HCT116 (cell line): ENCODE measurements around the gene CCL27. TPM values are rescaled to one million over a fixed set of nuclear protein-coding genes. Genes with fewer than 3 reads are reported as not detected.

Experiments
- ATAC-seq: fragments of 200-7000 bp; cut with Tn5 transposase; 2 replicates; pipeline ENCODE4 v1.9.1; 2020; ENCODE audit warnings: mild to moderate bottlenecking, moderate library complexity
- BruUV-seq: library from RNA; stranded (reverse); fragments of 400-500 nt; replicated peaks from 2 replicates; lab custom pipeline; 2021; lab: Mats Ljungman, UMichigan
- CTCF ChIA-PET: fragments of 300-600 bp; sonication (Branson Sonifier 250); formaldehyde crosslinking; loops from one replicate; lab custom pipeline; 2021; ENCODE audit warnings: antibody characterized with exemption; lab: Charles Lee
- POLR2A ChIA-PET: fragments of 300-600, 350-600 bp; sonication (Branson Sonifier 250); formaldehyde crosslinking; loops from one replicate; lab custom pipeline; 2021; ENCODE audit warnings: antibody characterized with exemption; lab: Charles Lee
- RAD21 ChIA-PET, 2 experiments: fragments of 300-600 bp; sonication (Branson Sonifier 250); formaldehyde crosslinking; loops; one replicate each; lab custom pipeline; 2023; ENCODE audit warnings: low total read pairs in 2 of 2; ENCODE audit not compliant: uncharacterized antibody in 2 of 2, unreplicated experiment in 2 of 2, low non-redundant PET in 1 of 2; lab: Charles Lee
- DNase-seq: peaks from one replicate; pipeline ENCODE4 v3.0.0-alpha.2; 2010; ENCODE audit warnings: low read depth, low spot score
- H2AFZ ChIP-seq: fragments of 200-600 bp; shearing (Covaris generic), sonication (generic); 2 replicates; pipeline ENCODE4 v1.6.1; 2017; ENCODE audit warnings: low read depth, mixed run types, mixed read lengths, antibody characterized with exemption, low read length; ENCODE audit not compliant: poor library complexity, severe bottlenecking
- H3K27ac ChIP-seq: 2 replicates; pipeline ENCODE4 v1.5.1; 2012; ENCODE audit warnings: low read depth, low read length
- H3K27me3 ChIP-seq: fragments of 200-600 bp; sonication (generic); 2 replicates; pipeline ENCODE4 v1.6.1; 2016; ENCODE audit warnings: mixed run types, low read length, mixed read lengths; ENCODE audit not compliant: insufficient read depth
- H3K36me3 ChIP-seq, 2 experiments: fragments of 200-500 bp in 1 of 2; fragments of 200-600 bp in 1 of 2; sonication (Bioruptor generic) in 1 of 2; sonication (generic) in 1 of 2; 2 replicates each; pipeline versions ENCODE4 v1.5.1 to v1.6.1; 2014 to 2016; ENCODE audit warnings: low read length in 2 of 2, inconsistent platforms in 1 of 2, mixed read lengths in 1 of 2, mixed run types in 1 of 2; ENCODE audit not compliant: insufficient read depth in 2 of 2, control insufficient read depth in 1 of 2
- H3K4me1 ChIP-seq, 2 experiments: fragments of 200-600 bp in 1 of 2; sonication (generic) in 1 of 2; 2 replicates each; pipeline versions ENCODE4 v1.5.1 to v1.6.1; 2012 to 2017; ENCODE audit warnings: low read length in 2 of 2, inconsistent platforms in 1 of 2, mild to moderate bottlenecking in 1 of 2, mixed read lengths in 1 of 2, mixed run types in 1 of 2, moderate library complexity in 1 of 2; ENCODE audit not compliant: insufficient read depth in 2 of 2, control insufficient read depth in 1 of 2
- H3K4me2 ChIP-seq: fragments of 200-600 bp; sonication (generic); 2 replicates; pipeline ENCODE4 v1.6.1; 2017; ENCODE audit warnings: mixed run types, low read length, mixed read lengths
- H3K4me3 ChIP-seq, 2 experiments: fragments of 200-600 bp in 1 of 2; sonication (generic) in 1 of 2; replicated peaks in 1 of 2; 2 replicates each; pipeline ENCODE4 v1.5.1; 2011 to 2016; ENCODE audit warnings: low read length in 2 of 2, control low read depth in 1 of 2, low read depth in 1 of 2, mild to moderate bottlenecking in 1 of 2, mixed read lengths in 1 of 2, mixed run types in 1 of 2
- H3K79me2 ChIP-seq: fragments of 200-600 bp; sonication (generic); 2 replicates; pipeline ENCODE4 v1.6.1; 2017; ENCODE audit warnings: mild to moderate bottlenecking, mixed run types, low read length, moderate library complexity, mixed read lengths; ENCODE audit not compliant: insufficient read depth
- H3K9ac ChIP-seq: fragments of 200-600 bp; sonication (generic); 2 replicates; pipeline ENCODE4 v1.6.1; 2016; ENCODE audit warnings: low read length, mixed read lengths
- H3K9me2 ChIP-seq: fragments of 200-600 bp; sonication (generic), shearing (Covaris generic); 2 replicates; pipeline ENCODE4 v1.6.1; 2017; ENCODE audit warnings: mixed run types, mild to moderate bottlenecking, moderate library complexity; ENCODE audit not compliant: insufficient read depth
- H3K9me3 ChIP-seq, 2 experiments: fragments of 200-500 bp in 1 of 2; fragments of 200-600 bp in 1 of 2; sonication (Bioruptor generic) in 1 of 2; sonication (generic) in 1 of 2; 2 replicates each; pipeline ENCODE4 v1.6.1; 2014 to 2017; ENCODE audit warnings: low read length in 2 of 2, mixed read lengths in 2 of 2, inconsistent platforms in 1 of 2, low read depth in 1 of 2, mild to moderate bottlenecking in 1 of 2, mixed run types in 1 of 2, moderate library complexity in 1 of 2; ENCODE audit not compliant: control insufficient read depth in 1 of 2, insufficient read depth in 1 of 2
- H4K20me1 ChIP-seq: fragments of 200-600 bp; sonication (generic), shearing (Covaris generic); 2 replicates; pipeline ENCODE4 v1.6.1; 2017; ENCODE audit warnings: mixed run types, mild to moderate bottlenecking, moderate library complexity; ENCODE audit not compliant: insufficient read depth
- ATF3 ChIP-seq: IDR thresholded peaks from 2 replicates; pipeline ENCODE4 v1.6.1; 2012
- CEBPB ChIP-seq: IDR thresholded peaks from 2 replicates; pipeline ENCODE4 v1.6.1; 2012; ENCODE audit warnings: low read depth
- EGR1 ChIP-seq: IDR thresholded peaks from 2 replicates; pipeline ENCODE4 v1.6.1; 2012; ENCODE audit warnings: low read depth
- ELF1 ChIP-seq: IDR thresholded peaks from 2 replicates; pipeline ENCODE4 v1.6.1; 2012; ENCODE audit warnings: low read depth, borderline replicate concordance
- EZH2 ChIP-seq: fragments of 200-600 bp; sonication (generic); IDR thresholded peaks from 2 replicates; pipeline ENCODE4 v1.6.1; 2017; ENCODE audit warnings: antibody characterized with exemption, mixed run types
- EZH2phosphoT487 ChIP-seq: fragments of 200-600 bp; IDR thresholded peaks from 2 replicates; pipeline ENCODE4 v1.6.1; 2018; ENCODE audit warnings: antibody characterized with exemption, borderline replicate concordance
- FOSL1 ChIP-seq: IDR thresholded peaks from 2 replicates; pipeline ENCODE4 v1.6.1; 2012; ENCODE audit warnings: low read depth
- JUND ChIP-seq: IDR thresholded peaks from 2 replicates; pipeline ENCODE4 v1.6.1; 2012
- RAD21 ChIP-seq: IDR thresholded peaks from 2 replicates; pipeline ENCODE4 v1.6.1; 2012; ENCODE audit warnings: low read depth, mild to moderate bottlenecking
- REST ChIP-seq: IDR thresholded peaks from 2 replicates; pipeline ENCODE4 v1.6.1; 2012; ENCODE audit warnings: low read depth
- SIN3A ChIP-seq: IDR thresholded peaks from 2 replicates; pipeline ENCODE4 v1.6.1; 2012; ENCODE audit warnings: low read depth
- SRF ChIP-seq: IDR thresholded peaks from 2 replicates; pipeline ENCODE4 v1.6.1; 2012; ENCODE audit warnings: low read depth
- TCF7L2 ChIP-seq: IDR thresholded peaks from 2 replicates; pipeline ENCODE4 v1.7.0; 2011; ENCODE audit warnings: borderline replicate concordance, inconsistent platforms; ENCODE audit not compliant: insufficient read depth, insufficient read length; ENCODE audit errors: extremely low read depth
- ZNF274 ChIP-seq: fragments of 200-500 bp; sonication (Bioruptor generic); IDR thresholded peaks from 2 replicates; pipeline ENCODE4 v1.6.1; 2014; ENCODE audit warnings: mild to moderate bottlenecking, low read depth, low read length, inconsistent platforms
- intact Hi-C: fragments of 100-400 bp; cut with micrococcal nuclease; formaldehyde crosslinking; loops from 2 replicates; pipeline ENCODE4 v1.10.0; 2022
- total RNA-seq: library from RNA; stranded (reverse); gene quantifications from one replicate; pipeline ENCODE4 v1.2.1, GENCODE V29; 2021; ENCODE audit not compliant: unreplicated experiment
- TF ChIP-seq, protein P1 (sequence below): IDR thresholded peaks from 2 replicates; pipeline ENCODE4 v1.6.1; 2012

The CCL27 gene
- total RNA-seq, 1 experiment from 2014 or later: 1.0 TPM

DNA sequence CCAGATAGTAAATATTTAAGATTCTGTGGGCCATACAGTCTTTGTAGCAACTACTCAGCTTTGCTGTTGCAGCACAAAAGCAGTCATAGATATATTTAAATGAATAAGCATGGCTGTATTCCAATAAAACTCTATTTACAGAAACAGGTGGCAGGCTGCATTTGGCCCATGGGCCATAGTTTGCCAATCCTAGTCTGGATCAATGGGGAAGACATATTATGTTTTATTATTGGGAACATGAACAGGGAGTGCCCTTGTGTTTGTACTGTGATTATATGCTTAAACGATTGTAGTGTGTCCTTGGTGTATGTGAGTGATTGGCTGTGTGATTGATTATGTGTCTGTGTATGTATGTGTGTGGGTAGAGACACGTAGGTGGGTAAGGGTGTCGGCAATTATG lies 12.0 kb upstream of the CCL27 start:
- no TSS peak for BruUV-seq
- TF ChIP-seq JUND: no peak
- no peak for TF ChIP-seq FOSL1
- no peak for TF ChIP-seq RAD21
- no peak for TF ChIP-seq EZH2phosphoT487
- TF ChIP-seq SRF: no peak
- no peak for TF ChIP-seq ZNF274
- no peak for TF ChIP-seq SIN3A
- TF ChIP-seq CEBPB: no peak
- no peak for TF ChIP-seq EZH2
- TF ChIP-seq ATF3: no peak
- no peak for TF ChIP-seq REST
- no peak for TF ChIP-seq EGR1
- TF ChIP-seq, protein P1, sequence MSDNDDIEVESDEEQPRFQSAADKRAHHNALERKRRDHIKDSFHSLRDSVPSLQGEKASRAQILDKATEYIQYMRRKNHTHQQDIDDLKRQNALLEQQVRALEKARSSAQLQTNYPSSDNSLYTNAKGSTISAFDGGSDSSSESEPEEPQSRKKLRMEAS: no peak
- TF ChIP-seq TCF7L2: no peak
- no peak for TF ChIP-seq ELF1
- no peaks in the 10 kb centered on the region for H3K4me1 ChIP-seq
- H3K9ac ChIP-seq: no peak overlapping the region
- ChIA-PET RAD21 (no interaction called here), CTCF (interaction anchor here (2.2 to 2.3 kb wide), 2 partner anchors 9 to 28 kb away, joined by 6 to 14 read pairs; no protein-coding TSS in a partner anchor), POLR2A (no interaction called here)
- H3K4me3 ChIP-seq: no peak overlapping the region
- no peak overlapping the region for H2AFZ ChIP-seq
- intact Hi-C loops: loop anchor here (10.0 kb wide), 1 partner anchor 310 kb away; the partner anchor contains the start of gene DNAJB5
- ATAC-seq (no peak), DNase-seq (no peak)
- H4K20me1 ChIP-seq: no peaks in the 10 kb centered on the region
- H3K27ac ChIP-seq: no peak overlapping the region
- H3K4me2 ChIP-seq: no peak overlapping the region
- no peaks in the 10 kb centered on the region for H3K36me3 ChIP-seq
- no peaks in the 10 kb centered on the region for H3K79me2 ChIP-seq
- H3K27me3 ChIP-seq: no peaks in the 10 kb centered on the region
- no peaks in the 10 kb centered on the region for H3K9me3 ChIP-seq
- H3K9me2 ChIP-seq: no peaks in the 10 kb centered on the region
